ENCODE data around the gene GMDS. TPM values are rescaled to one million over a fixed set of nuclear protein-coding genes. Genes with fewer than 3 reads are reported as not detected.
A peak's percentile ranks its signal among the peaks of the same experiment; 100 is the strongest.

GMDS gene
- total RNA-seq, 5 donors from 2014 or later (not counting 1 experiment from before 2014, with no cell fraction given) = 12.9 to 21.5 (median 14.6) TPM

- WGBS (ENCODE audit: insufficient coverage) = no CpG with 5 or more reads among the region's 6 CpGs
- H3K4me3 Mint-ChIP-seq = no peak overlapping the region
- Histone ChIP-seq H3K9me3 (no peaks in the 10 kb centered on the region), H3K27me3 (replicated peaks in 1 of 2; ENCODE audit: control insufficient read depth in 2 of 2, extremely low read depth in 1 of 2, insufficient read depth in 2 of 2, low read length in 1 of 2) (no peaks in the 10 kb centered on the region), H3K36me3 (ENCODE audit: control insufficient read depth in 2 of 2, extremely low read depth in 1 of 2, insufficient read depth in 1 of 2, low read length in 1 of 2) (no peaks in the 10 kb centered on the region), H3K27ac (ENCODE audit: low read length) (no peak overlapping the region), H3K4me1 (ENCODE audit: control insufficient read depth in 1 of 2, extremely low read depth in 1 of 2, insufficient read depth in 2 of 2, low read length in 2 of 2) (peaks cover 2 to 13% of the 10 kb centered on the region in 2 experiments), H3K4me3 (ENCODE audit: control insufficient read depth in 1 of 2, extremely low read depth in 1 of 2, low read length in 1 of 2) (no peak overlapping the region)
- no peak overlapping the region for H3K27ac Mint-ChIP-seq
- ATAC-seq (replicated peaks in 1 of 4) (no peak), DNase-seq (no peak)
- no peaks in the 10 kb centered on the region for H3K36me3 Mint-ChIP-seq
- H3K27me3 Mint-ChIP-seq = no peaks in the 10 kb centered on the region
- ChIA-PET POLR2A (no interaction called here), CTCF (interaction anchor here in 1 of 2 donors (0.6 kb wide), 1 partner anchor 30 kb away, joined by 3 read pairs; no protein-coding TSS in a partner anchor)
- H3K4me1 Mint-ChIP-seq = peaks cover 15 to 40% (median 25%) of the 10 kb centered on the region in 3 donors
- no peaks in the 10 kb centered on the region for H3K9me3 Mint-ChIP-seq
Observed at GRCh38 chr6:2225422-2226392, 19.7 kb downstream of the GMDS start.

DNA sequence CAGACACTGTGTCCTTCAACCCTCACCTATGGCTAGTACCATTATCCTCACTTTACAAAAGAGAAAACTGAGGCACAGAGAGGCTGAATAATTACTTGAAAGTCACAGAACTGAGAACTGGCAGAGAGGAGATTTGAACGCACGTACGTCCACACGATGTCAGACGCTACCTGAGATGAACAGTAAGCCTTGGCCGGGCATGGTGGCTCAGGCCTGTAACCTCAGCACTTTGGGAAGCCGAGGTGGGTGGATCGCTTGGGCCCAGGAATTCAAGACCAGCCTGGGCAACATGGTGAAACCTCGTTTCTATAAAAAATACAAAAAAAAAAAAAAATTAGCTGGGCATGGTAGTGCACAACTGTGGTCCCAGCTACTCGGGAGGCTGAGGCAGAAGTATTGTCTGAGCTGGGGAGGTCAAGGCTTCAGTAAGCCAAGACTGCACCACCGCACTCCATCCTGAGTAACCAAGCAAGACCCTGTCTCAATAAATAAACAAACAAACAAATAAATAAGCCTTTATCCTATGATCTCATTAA, 20.5 kb downstream of the GMDS start:
- DNase-seq (no peak), ATAC-seq (replicated peaks in 1 of 4) (no peak)
- H3K4me1 ChIP-seq (ENCODE audit: control insufficient read depth in 1 of 2, extremely low read depth in 1 of 2, insufficient read depth in 2 of 2, low read length in 2 of 2) = peaks cover 2 to 13% of the 10 kb centered on the region in 2 experiments
- H3K27me3 Mint-ChIP-seq = no peaks in the 10 kb centered on the region
- no peaks in the 10 kb centered on the region for H3K9me3 ChIP-seq
- no peaks in the 10 kb centered on the region for H3K9me3 Mint-ChIP-seq
- ChIA-PET POLR2A (no interaction called here), CTCF (interaction anchor here in 1 of 2 donors (0.6 kb wide), 1 partner anchor 29 kb away, joined by 3 read pairs; no protein-coding TSS in a partner anchor)
- H3K4me1 Mint-ChIP-seq = peaks cover 16 to 36% (median 27%) of the 10 kb centered on the region in 3 donors
- H3K27ac Mint-ChIP-seq = no peak overlapping the region
- no peak overlapping the region for H3K4me3 Mint-ChIP-seq
- no peak overlapping the region for H3K4me3 ChIP-seq (ENCODE audit: control insufficient read depth in 1 of 2, extremely low read depth in 1 of 2, low read length in 1 of 2)
- H3K36me3 Mint-ChIP-seq = no peaks in the 10 kb centered on the region
- no peak overlapping the region for H3K27ac ChIP-seq (ENCODE audit: low read length)
- no peaks in the 10 kb centered on the region for H3K27me3 ChIP-seq (replicated peaks in 1 of 2; ENCODE audit: control insufficient read depth in 2 of 2, extremely low read depth in 1 of 2, insufficient read depth in 2 of 2, low read length in 1 of 2)
- H3K36me3 ChIP-seq (ENCODE audit: control insufficient read depth in 2 of 2, extremely low read depth in 1 of 2, insufficient read depth in 1 of 2, low read length in 1 of 2) = no peaks in the 10 kb centered on the region
- WGBS (ENCODE audit: insufficient coverage) = 98% methylated on average over 6 of the region's 11 CpGs

DNA sequence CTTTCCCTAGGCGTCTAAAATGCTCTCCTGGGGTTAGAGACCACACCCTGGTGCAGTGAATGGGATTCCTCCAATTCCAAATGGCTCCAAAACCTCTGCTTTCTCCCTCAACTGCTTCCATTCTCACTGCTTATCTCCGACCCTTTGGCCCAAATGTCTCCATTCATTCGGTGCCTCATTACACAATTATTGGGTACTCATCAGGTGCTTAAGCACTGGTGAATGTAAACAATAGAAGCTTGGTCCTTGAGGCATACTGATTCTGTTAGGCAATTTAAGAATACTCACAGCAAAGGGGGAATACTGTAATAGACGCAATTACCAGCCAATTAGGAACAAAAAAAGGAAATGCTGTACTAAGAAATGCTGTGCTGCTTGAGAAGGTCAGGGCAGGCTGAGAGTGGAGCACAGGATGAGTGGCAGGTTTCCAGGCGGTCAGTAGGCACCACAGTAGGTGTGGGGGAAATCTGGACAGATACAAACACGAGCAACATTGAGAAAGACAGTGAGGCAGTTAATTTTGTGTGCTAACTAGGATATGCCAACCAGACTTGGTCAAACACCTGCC, 23.0 kb downstream of the GMDS start:
- H3K4me3 ChIP-seq (ENCODE audit: control insufficient read depth in 1 of 2, extremely low read depth in 1 of 2, low read length in 1 of 2) = peak overlapping the region; percentile 44 to 55
- peaks cover 4% of the 10 kb centered on the region for H3K36me3 Mint-ChIP-seq
- 68% methylated on average over 4 of the region's 6 CpGs for WGBS (ENCODE audit: insufficient coverage)
- no peaks in the 10 kb centered on the region for H3K9me3 Mint-ChIP-seq
- H3K4me1 ChIP-seq (ENCODE audit: control insufficient read depth in 1 of 2, extremely low read depth in 1 of 2, insufficient read depth in 2 of 2, low read length in 2 of 2) = peaks cover 2 to 13% of the 10 kb centered on the region in 2 experiments
- H3K27ac ChIP-seq (ENCODE audit: low read length) = peak overlapping the region; percentile 67
- peaks cover 16 to 31% (median 23%) of the 10 kb centered on the region in 3 donors for H3K4me1 Mint-ChIP-seq
- H3K27ac Mint-ChIP-seq = peak overlapping the region; percentile 13 to 70
- H3K4me3 Mint-ChIP-seq = peak overlapping the region; percentile 67 to 86 (median 80)
- no peak for DNase-seq
- no peaks in the 10 kb centered on the region for H3K27me3 Mint-ChIP-seq
- H3K27me3 ChIP-seq (replicated peaks in 1 of 2; ENCODE audit: control insufficient read depth in 2 of 2, extremely low read depth in 1 of 2, insufficient read depth in 2 of 2, low read length in 1 of 2) = no peaks in the 10 kb centered on the region
- CTCF ChIA-PET = no interaction called here
- no peak for ATAC-seq (replicated peaks in 1 of 4)
- H3K9me3 ChIP-seq = no peaks in the 10 kb centered on the region
- no peaks in the 10 kb centered on the region for H3K36me3 ChIP-seq (ENCODE audit: control insufficient read depth in 2 of 2, extremely low read depth in 1 of 2, insufficient read depth in 1 of 2, low read length in 1 of 2)
- POLR2A ChIA-PET = interaction anchor here in 1 of 2 donors (0.6 to 0.8 kb wide), 2 partner anchors 9 to 16 kb away, joined by 4 read pairs; no protein-coding TSS in a partner anchor

DNA sequence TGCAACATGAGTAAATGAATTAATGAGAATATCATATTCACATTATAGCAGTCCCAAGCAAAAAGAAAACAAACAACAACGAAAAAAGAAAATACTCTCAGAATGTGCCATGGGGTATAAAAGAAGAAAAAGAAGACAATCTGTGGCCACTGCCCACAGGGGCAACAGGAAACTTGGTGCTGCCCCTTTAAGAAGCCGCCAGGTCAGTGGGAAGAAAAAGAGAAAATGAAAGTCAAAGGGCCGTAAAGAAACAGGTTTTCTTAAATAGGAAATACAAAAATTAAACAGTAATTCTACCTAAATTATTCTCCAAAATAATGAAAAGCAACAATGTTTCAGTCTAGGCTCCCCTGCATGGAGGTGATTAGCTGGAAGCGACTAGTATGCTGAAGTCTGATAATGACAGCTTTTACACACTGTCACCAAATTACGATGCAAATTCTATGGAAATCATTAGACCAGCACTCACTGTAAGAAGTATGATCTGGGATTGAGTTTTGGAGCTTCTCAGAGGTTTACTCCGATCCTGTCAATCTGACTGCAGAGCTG, 23.6 kb downstream of the GMDS start:
- ATAC-seq (replicated peaks in 1 of 4) (peak in 1 of 4 experiments; percentile 26), DNase-seq (peak in 1 of 35 experiments; percentile 26)
- Histone ChIP-seq H3K9me3 (no peaks in the 10 kb centered on the region), H3K27me3 (replicated peaks in 1 of 2; ENCODE audit: control insufficient read depth in 2 of 2, extremely low read depth in 1 of 2, insufficient read depth in 2 of 2, low read length in 1 of 2) (no peaks in the 10 kb centered on the region), H3K36me3 (ENCODE audit: control insufficient read depth in 2 of 2, extremely low read depth in 1 of 2, insufficient read depth in 1 of 2, low read length in 1 of 2) (no peaks in the 10 kb centered on the region), H3K27ac (ENCODE audit: low read length) (peak overlapping the region; percentile 67), H3K4me3 (ENCODE audit: control insufficient read depth in 1 of 2, extremely low read depth in 1 of 2, low read length in 1 of 2) (peak overlapping the region; percentile 44 to 55), H3K4me1 (ENCODE audit: control insufficient read depth in 1 of 2, extremely low read depth in 1 of 2, insufficient read depth in 2 of 2, low read length in 2 of 2) (peaks cover 2 to 13% of the 10 kb centered on the region in 2 experiments)
- Mint-ChIP-seq H3K4me3 (peak overlapping the region; percentile 67 to 86 (median 80)), H3K4me1 (peaks cover 15 to 31% (median 23%) of the 10 kb centered on the region in 3 donors), H3K9me3 (no peaks in the 10 kb centered on the region), H3K27ac (peak overlapping the region; percentile 70 to 75), H3K27me3 (no peaks in the 10 kb centered on the region), H3K36me3 (peaks cover 4% of the 10 kb centered on the region)
- 29% methylated on average over 1 of the region's 6 CpGs for WGBS (ENCODE audit: insufficient coverage)
- POLR2A ChIA-PET = interaction anchor here in 1 of 2 donors (0.6 to 0.8 kb wide), 2 partner anchors 9 to 17 kb away, joined by 4 read pairs; no protein-coding TSS in a partner anchor
- CTCF ChIA-PET = interaction anchor here in 1 of 2 donors (0.6 kb wide), 1 partner anchor 128 kb away, joined by 3 read pairs; no protein-coding TSS in a partner anchor

GRCh38 chr6:2220154-2220553, 25.3 kb downstream of the GMDS start:
- H3K27ac ChIP-seq (ENCODE audit: low read length) = no peak overlapping the region
- H3K4me3 Mint-ChIP-seq = no peak overlapping the region
- DNase-seq = no peak
- H3K9me3 ChIP-seq = no peaks in the 10 kb centered on the region
- H3K9me3 Mint-ChIP-seq = no peaks in the 10 kb centered on the region
- no peaks in the 10 kb centered on the region for H3K27me3 Mint-ChIP-seq
- no peaks in the 10 kb centered on the region for H3K27me3 ChIP-seq (replicated peaks in 1 of 2; ENCODE audit: control insufficient read depth in 2 of 2, extremely low read depth in 1 of 2, insufficient read depth in 2 of 2, low read length in 1 of 2)
- peaks cover 4% of the 10 kb centered on the region for H3K36me3 Mint-ChIP-seq
- no peaks in the 10 kb centered on the region for H3K36me3 ChIP-seq (ENCODE audit: control insufficient read depth in 2 of 2, extremely low read depth in 1 of 2, insufficient read depth in 1 of 2, low read length in 1 of 2)
- WGBS (ENCODE audit: insufficient coverage) = no CpG with 5 or more reads among the region's 6 CpGs
- no peak for ATAC-seq (replicated peaks in 1 of 4)
- H3K4me3 ChIP-seq (ENCODE audit: control insufficient read depth in 1 of 2, extremely low read depth in 1 of 2, low read length in 1 of 2) = no peak overlapping the region
- H3K4me1 ChIP-seq (ENCODE audit: control insufficient read depth in 1 of 2, extremely low read depth in 1 of 2, insufficient read depth in 2 of 2, low read length in 2 of 2) = peaks cover 2 to 13% of the 10 kb centered on the region in 2 experiments
- H3K4me1 Mint-ChIP-seq = peaks cover 15 to 29% (median 26%) of the 10 kb centered on the region in 3 donors
- H3K27ac Mint-ChIP-seq = no peak overlapping the region
- CTCF ChIA-PET = no interaction called here
- POLR2A ChIA-PET = no interaction called here

DNA sequence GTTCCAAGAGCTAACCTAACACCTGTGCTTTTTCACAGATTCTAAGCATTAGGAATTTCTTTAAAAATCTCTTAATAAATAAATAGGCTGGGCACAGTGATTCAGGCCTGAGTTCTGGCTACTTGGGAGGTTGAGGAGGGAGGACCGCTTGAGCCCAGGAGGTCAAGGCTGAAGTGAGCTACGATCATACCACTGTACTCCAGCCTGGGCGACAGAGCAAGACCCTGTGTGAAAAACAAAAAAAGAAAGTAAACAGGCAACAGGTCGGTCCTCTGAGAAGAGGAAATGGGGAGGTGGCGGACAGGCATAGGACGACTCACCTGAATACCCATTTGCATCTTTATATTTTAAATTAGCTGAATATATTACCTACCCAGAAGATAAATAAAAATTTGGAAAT, 26.5 kb downstream of the GMDS start:
- Histone ChIP-seq H3K27ac (ENCODE audit: low read length) (no peak overlapping the region), H3K4me3 (ENCODE audit: control insufficient read depth in 1 of 2, extremely low read depth in 1 of 2, low read length in 1 of 2) (no peak overlapping the region), H3K9me3 (no peaks in the 10 kb centered on the region), H3K36me3 (ENCODE audit: control insufficient read depth in 2 of 2, extremely low read depth in 1 of 2, insufficient read depth in 1 of 2, low read length in 1 of 2) (no peaks in the 10 kb centered on the region), H3K4me1 (ENCODE audit: control insufficient read depth in 1 of 2, extremely low read depth in 1 of 2, insufficient read depth in 2 of 2, low read length in 2 of 2) (peaks cover 2 to 13% of the 10 kb centered on the region in 2 experiments), H3K27me3 (replicated peaks in 1 of 2; ENCODE audit: control insufficient read depth in 2 of 2, extremely low read depth in 1 of 2, insufficient read depth in 2 of 2, low read length in 1 of 2) (no peaks in the 10 kb centered on the region)
- POLR2A ChIA-PET = interaction anchor here (0.6 kb wide), 2 partner anchors 11 to 23 kb away, joined by 3 read pairs; no protein-coding TSS in a partner anchor
- Mint-ChIP-seq H3K27ac (no peak overlapping the region), H3K9me3 (no peaks in the 10 kb centered on the region), H3K36me3 (peaks cover 4% of the 10 kb centered on the region), H3K4me1 (peaks cover 15 to 31% (median 30%) of the 10 kb centered on the region in 3 donors), H3K4me3 (no peak overlapping the region), H3K27me3 (no peaks in the 10 kb centered on the region)
- no peak for DNase-seq
- no peak for ATAC-seq (replicated peaks in 1 of 4)
- WGBS (ENCODE audit: insufficient coverage) = 100% methylated on average over 2 of the region's 6 CpGs
- CTCF ChIA-PET = interaction anchor here in 1 of 2 donors (0.5 kb wide), 1 partner anchor 627 kb away, joined by 10 read pairs; no protein-coding TSS in a partner anchor

All from T-cell (primary cell).